Measurements from ENCODE around the gene SSTR4. TPM values are rescaled to one million over a fixed set of nuclear protein-coding genes. Genes with fewer than 3 reads are reported as not detected.

Gene SSTR4
- polyA plus RNA-seq, 4 donors, result 0.16 TPM; not detected in 3

DNA sequence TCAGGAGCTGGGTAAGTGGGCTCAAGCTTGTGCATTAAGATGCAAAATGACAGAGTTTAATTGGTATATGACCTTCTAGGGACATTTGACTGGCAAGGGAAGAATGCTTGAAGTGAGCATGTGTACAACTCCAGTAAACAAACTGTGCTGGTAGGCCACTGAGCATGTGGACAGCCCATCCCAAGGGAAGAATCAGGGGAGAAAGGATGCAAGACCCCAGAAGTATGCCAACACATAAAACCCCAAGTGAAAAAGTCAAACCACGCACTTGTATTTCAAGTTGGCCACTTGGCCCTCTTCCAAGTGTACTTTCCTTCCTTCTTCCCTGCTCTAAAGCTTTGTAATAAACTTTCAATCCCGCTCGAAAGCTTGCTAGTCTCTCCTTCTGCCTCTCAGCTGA, 24.7 kb downstream of the SSTR4 start:
- WGBS, 3 donors, result 12 to 27% (median 27%) methylated on average over 3 of the region's 3 CpGs
- no peaks in the 10 kb centered on the region for H3K9me3 ChIP-seq (ENCODE audit: control insufficient read depth in 2 of 2, insufficient read depth in 1 of 2, low read depth in 1 of 2, low read length in 1 of 2)
- peaks cover 0 to 5% (median 0%) of the 10 kb centered on the region in 3 donors for H3K4me1 ChIP-seq (ENCODE audit: control insufficient read depth in 3 of 3, insufficient read depth in 2 of 3, low read depth in 1 of 3, low read length in 2 of 3)
- no peaks in the 10 kb centered on the region for H3K27me3 ChIP-seq (ENCODE audit: control insufficient read depth in 3 of 3, insufficient read depth in 3 of 3, low read length in 3 of 3)
- no peak for FAIRE-seq
- no peak overlapping the region for H3K27ac ChIP-seq (ENCODE audit: low read depth in 1 of 3, low read length in 2 of 3)
- DNase-seq, result no peak
- no peaks in the 10 kb centered on the region for H3K36me3 ChIP-seq (ENCODE audit: control insufficient read depth in 3 of 3, insufficient read depth in 2 of 3, low read depth in 1 of 3, low read length in 3 of 3)
- no peak overlapping the region for H3K4me3 ChIP-seq (ENCODE audit: low read depth in 1 of 3, low read length in 3 of 3)

DNA sequence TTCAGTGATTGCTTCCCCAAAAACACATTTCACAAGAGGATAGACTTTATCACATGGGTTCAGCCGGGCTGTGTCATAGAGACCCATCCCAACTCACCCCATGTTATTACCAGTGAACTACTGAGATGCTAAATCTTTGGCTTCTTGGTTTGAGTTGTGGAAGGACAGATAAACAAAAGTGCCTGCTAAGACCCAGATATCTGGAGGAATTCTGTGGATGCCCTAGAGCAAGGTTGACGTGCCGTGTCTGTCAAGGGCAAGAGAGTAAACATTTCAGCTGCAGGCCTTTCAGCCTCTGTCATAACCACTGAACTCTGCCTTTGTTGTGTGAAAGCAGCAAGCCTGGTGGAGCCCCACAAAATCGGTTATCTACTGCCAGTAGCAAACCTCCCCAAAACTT, 25.5 kb downstream of the SSTR4 start:
- no peak for DNase-seq
- H3K27me3 ChIP-seq (ENCODE audit: control insufficient read depth in 3 of 3, insufficient read depth in 3 of 3, low read length in 3 of 3), result no peaks in the 10 kb centered on the region
- no peak for FAIRE-seq
- H3K36me3 ChIP-seq (ENCODE audit: control insufficient read depth in 3 of 3, insufficient read depth in 2 of 3, low read depth in 1 of 3, low read length in 3 of 3), result no peaks in the 10 kb centered on the region
- no peaks in the 10 kb centered on the region for H3K9me3 ChIP-seq (ENCODE audit: control insufficient read depth in 2 of 2, insufficient read depth in 1 of 2, low read depth in 1 of 2, low read length in 1 of 2)
- H3K4me3 ChIP-seq (ENCODE audit: low read depth in 1 of 3, low read length in 3 of 3), result no peak overlapping the region
- 76 to 80% (median 78%) methylated on average over 4 of the region's 4 CpGs for WGBS, 3 donors
- no peak overlapping the region for H3K27ac ChIP-seq (ENCODE audit: low read depth in 1 of 3, low read length in 2 of 3)
- H3K4me1 ChIP-seq (ENCODE audit: control insufficient read depth in 3 of 3, insufficient read depth in 2 of 3, low read depth in 1 of 3, low read length in 2 of 3), result peaks cover 0 to 5% (median 0%) of the 10 kb centered on the region in 3 donors

DNA sequence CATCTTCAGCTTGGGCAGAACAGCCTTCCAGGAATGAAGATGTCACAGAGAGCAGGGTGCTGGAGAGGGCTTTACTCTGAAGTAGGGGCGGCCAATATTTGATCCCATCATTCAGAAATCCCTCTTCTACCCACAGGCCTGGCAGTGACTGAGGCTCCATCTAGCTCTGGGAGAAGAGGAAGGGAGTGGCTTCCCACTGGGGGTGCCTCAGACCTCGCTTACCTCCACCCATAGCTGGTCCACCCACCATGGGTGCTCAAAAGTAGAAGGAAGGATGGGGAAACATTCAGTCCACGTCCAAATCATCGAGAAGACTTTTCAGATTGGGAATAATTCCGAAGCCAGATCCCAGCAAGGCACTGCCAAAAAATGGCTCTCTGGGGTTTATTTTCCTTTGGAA, 26.1 kb downstream of the SSTR4 start:
- H3K4me3 ChIP-seq (ENCODE audit: low read depth in 1 of 3, low read length in 3 of 3), result no peak overlapping the region
- no peaks in the 10 kb centered on the region for H3K9me3 ChIP-seq (ENCODE audit: control insufficient read depth in 2 of 2, insufficient read depth in 1 of 2, low read depth in 1 of 2, low read length in 1 of 2)
- peak overlapping the region in 1 of 3 donors; percentile 69 for H3K27ac ChIP-seq (ENCODE audit: low read depth in 1 of 3, low read length in 2 of 3)
- H3K36me3 ChIP-seq (ENCODE audit: control insufficient read depth in 3 of 3, insufficient read depth in 2 of 3, low read depth in 1 of 3, low read length in 3 of 3), result no peaks in the 10 kb centered on the region
- H3K27me3 ChIP-seq (ENCODE audit: control insufficient read depth in 3 of 3, insufficient read depth in 3 of 3, low read length in 3 of 3), result no peaks in the 10 kb centered on the region
- H3K4me1 ChIP-seq (ENCODE audit: control insufficient read depth in 3 of 3, insufficient read depth in 2 of 3, low read depth in 1 of 3, low read length in 2 of 3), result peaks cover 0 to 5% (median 0%) of the 10 kb centered on the region in 3 donors
- 66 to 85% (median 80%) methylated on average over 5 of the region's 5 CpGs for WGBS, 3 donors
- DNase-seq, result no peak
- no peak for FAIRE-seq

DNA sequence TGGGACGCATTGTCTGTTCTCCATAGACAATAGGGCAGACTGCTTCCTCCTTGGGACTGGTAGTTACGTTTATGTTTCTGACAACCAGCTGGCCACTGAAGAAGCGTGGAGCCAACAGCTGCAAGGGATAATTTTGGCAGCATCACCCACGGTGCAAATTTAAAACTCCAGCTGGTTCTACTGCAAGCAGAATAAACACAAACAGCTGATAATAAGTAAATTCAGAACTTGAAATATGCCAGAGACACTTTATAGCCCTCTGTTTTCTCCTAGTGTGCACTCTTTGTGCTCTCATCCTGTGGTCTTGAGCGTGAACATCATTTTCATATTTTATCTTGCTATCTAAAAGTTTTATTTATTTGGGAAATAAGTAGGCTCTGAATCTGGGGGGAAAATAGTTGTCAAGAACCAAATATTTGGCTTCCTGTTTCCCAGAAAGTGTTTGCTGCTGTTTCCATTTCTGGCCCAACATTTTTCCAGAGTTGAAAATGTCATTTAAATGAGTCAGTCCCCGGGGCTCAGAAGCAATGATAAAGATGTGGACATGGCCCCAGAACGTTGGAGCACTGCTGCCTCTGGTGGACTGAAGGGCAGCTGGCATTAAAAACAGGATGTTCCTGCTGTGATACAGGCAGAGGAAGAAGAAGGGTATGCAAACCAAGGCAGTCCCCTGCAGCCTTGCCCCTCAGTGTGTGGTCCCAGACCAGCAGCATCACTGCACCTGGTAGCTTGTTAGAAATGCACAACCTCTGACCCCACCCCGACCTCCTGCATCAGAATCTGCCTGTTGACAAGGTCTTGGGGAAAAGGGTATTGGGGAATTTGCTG, 26.8 kb downstream of the SSTR4 start:
- DNase-seq (peak; percentile 10 to 33), FAIRE-seq (no peak)
- Histone ChIP-seq H3K9me3 (ENCODE audit: control insufficient read depth in 2 of 2, insufficient read depth in 1 of 2, low read depth in 1 of 2, low read length in 1 of 2) (no peaks in the 10 kb centered on the region), H3K36me3 (ENCODE audit: control insufficient read depth in 3 of 3, insufficient read depth in 2 of 3, low read depth in 1 of 3, low read length in 3 of 3) (no peaks in the 10 kb centered on the region), H3K4me3 (ENCODE audit: low read depth in 1 of 3, low read length in 3 of 3) (no peak overlapping the region), H3K27ac (ENCODE audit: low read depth in 1 of 3, low read length in 2 of 3) (peak overlapping the region in 1 of 3 donors; percentile 72), H3K27me3 (ENCODE audit: control insufficient read depth in 3 of 3, insufficient read depth in 3 of 3, low read length in 3 of 3) (no peaks in the 10 kb centered on the region), H3K4me1 (ENCODE audit: control insufficient read depth in 3 of 3, insufficient read depth in 2 of 3, low read depth in 1 of 3, low read length in 2 of 3) (peaks cover 0 to 5% (median 0%) of the 10 kb centered on the region in 3 donors)
- 31 to 43% (median 34%) methylated on average over 8 of the region's 8 CpGs for WGBS, 3 donors

DNA sequence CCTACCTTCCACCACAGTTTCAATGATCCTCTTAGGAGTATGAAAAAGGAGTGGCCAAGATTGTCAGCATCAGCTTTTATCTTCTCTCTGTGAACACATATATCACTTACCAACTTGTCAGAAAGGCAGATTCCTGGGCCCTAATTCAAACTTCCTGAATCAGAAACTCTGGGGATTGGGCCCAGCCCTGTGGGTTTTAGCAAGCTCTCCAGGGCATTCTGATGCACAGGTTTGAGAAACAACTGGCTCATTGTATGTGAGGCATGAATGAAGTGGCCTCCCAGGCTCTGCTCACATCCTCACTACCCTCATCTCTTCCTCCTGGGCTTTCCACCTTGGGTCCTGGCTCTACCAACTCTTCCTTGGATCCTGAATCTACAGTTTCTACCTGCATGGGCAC, 27.5 kb downstream of the SSTR4 start:
- no peaks in the 10 kb centered on the region for H3K27me3 ChIP-seq (ENCODE audit: control insufficient read depth in 3 of 3, insufficient read depth in 3 of 3, low read length in 3 of 3)
- H3K4me1 ChIP-seq (ENCODE audit: control insufficient read depth in 3 of 3, insufficient read depth in 2 of 3, low read depth in 1 of 3, low read length in 2 of 3), result peaks cover 0 to 5% (median 0%) of the 10 kb centered on the region in 3 donors
- H3K4me3 ChIP-seq (ENCODE audit: low read depth in 1 of 3, low read length in 3 of 3), result no peak overlapping the region
- peak overlapping the region in 1 of 3 donors; percentile 72 for H3K27ac ChIP-seq (ENCODE audit: low read depth in 1 of 3, low read length in 2 of 3)
- no peaks in the 10 kb centered on the region for H3K9me3 ChIP-seq (ENCODE audit: control insufficient read depth in 2 of 2, insufficient read depth in 1 of 2, low read depth in 1 of 2, low read length in 1 of 2)
- DNase-seq (no peak), FAIRE-seq (no peak)
- H3K36me3 ChIP-seq (ENCODE audit: control insufficient read depth in 3 of 3, insufficient read depth in 2 of 3, low read depth in 1 of 3, low read length in 3 of 3), result no peaks in the 10 kb centered on the region

DNA sequence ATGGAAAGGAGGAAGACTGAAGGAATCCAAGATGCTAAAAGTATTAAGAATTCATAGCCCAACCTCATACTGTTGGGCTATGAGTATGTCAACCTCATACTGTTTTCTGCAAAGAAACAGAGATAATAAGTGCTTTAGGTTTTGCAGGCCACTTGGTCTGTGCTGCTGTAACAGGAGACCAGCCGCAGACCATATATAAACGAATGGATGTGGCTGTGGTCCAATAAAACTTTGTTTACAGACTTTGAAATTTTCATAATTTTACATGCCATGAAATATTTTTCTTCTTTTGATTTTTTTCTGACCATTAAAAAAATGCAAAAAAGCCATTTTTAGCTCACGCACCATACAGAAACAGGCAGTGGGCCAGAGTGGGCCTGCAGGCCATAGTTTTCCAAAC, 28.1 kb downstream of the SSTR4 start:
- no peak overlapping the region for H3K4me3 ChIP-seq (ENCODE audit: low read depth in 1 of 3, low read length in 3 of 3)
- no peaks in the 10 kb centered on the region for H3K27me3 ChIP-seq (ENCODE audit: control insufficient read depth in 3 of 3, insufficient read depth in 3 of 3, low read length in 3 of 3)
- no peak for FAIRE-seq
- H3K4me1 ChIP-seq (ENCODE audit: control insufficient read depth in 3 of 3, insufficient read depth in 2 of 3, low read depth in 1 of 3, low read length in 2 of 3), result peaks cover 0 to 5% (median 0%) of the 10 kb centered on the region in 3 donors
- 74 to 85% (median 83%) methylated on average over 3 of the region's 3 CpGs for WGBS, 3 donors
- H3K36me3 ChIP-seq (ENCODE audit: control insufficient read depth in 3 of 3, insufficient read depth in 2 of 3, low read depth in 1 of 3, low read length in 3 of 3), result no peaks in the 10 kb centered on the region
- H3K27ac ChIP-seq (ENCODE audit: low read depth in 1 of 3, low read length in 2 of 3), result no peak overlapping the region
- H3K9me3 ChIP-seq (ENCODE audit: control insufficient read depth in 2 of 2, insufficient read depth in 1 of 2, low read depth in 1 of 2, low read length in 1 of 2), result no peaks in the 10 kb centered on the region
- DNase-seq, result no peak

DNA sequence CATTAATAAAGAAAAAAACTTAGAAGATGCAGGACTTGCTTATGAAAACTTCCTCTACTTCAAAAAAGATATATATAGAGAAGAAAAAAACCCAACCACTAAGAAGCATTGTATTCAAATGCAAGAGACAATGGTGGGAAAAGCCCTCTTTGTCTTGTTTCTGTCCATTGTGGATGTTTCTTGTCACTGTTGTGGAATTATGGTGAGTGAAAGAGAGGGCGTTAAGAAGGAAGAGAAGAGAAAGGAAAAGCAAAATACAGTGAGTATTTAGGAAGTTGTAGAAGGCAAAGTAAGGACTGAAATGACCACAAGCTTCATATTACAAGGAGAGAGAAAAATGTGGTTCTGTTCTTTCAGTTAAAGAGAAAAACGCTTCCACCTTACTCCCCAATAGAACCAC, 28.5 kb downstream of the SSTR4 start:
- peaks cover 0 to 5% (median 0%) of the 10 kb centered on the region in 3 donors for H3K4me1 ChIP-seq (ENCODE audit: control insufficient read depth in 3 of 3, insufficient read depth in 2 of 3, low read depth in 1 of 3, low read length in 2 of 3)
- no peak for FAIRE-seq
- H3K27me3 ChIP-seq (ENCODE audit: control insufficient read depth in 3 of 3, insufficient read depth in 3 of 3, low read length in 3 of 3), result no peaks in the 10 kb centered on the region
- H3K27ac ChIP-seq (ENCODE audit: low read depth in 1 of 3, low read length in 2 of 3), result no peak overlapping the region
- WGBS, 3 donors, result 68 to 77% (median 75%) methylated on average over 2 of the region's 2 CpGs
- H3K36me3 ChIP-seq (ENCODE audit: control insufficient read depth in 3 of 3, insufficient read depth in 2 of 3, low read depth in 1 of 3, low read length in 3 of 3), result no peaks in the 10 kb centered on the region
- no peaks in the 10 kb centered on the region for H3K9me3 ChIP-seq (ENCODE audit: control insufficient read depth in 2 of 2, insufficient read depth in 1 of 2, low read depth in 1 of 2, low read length in 1 of 2)
- H3K4me3 ChIP-seq (ENCODE audit: low read depth in 1 of 3, low read length in 3 of 3), result no peak overlapping the region
- DNase-seq, result no peak

DNA sequence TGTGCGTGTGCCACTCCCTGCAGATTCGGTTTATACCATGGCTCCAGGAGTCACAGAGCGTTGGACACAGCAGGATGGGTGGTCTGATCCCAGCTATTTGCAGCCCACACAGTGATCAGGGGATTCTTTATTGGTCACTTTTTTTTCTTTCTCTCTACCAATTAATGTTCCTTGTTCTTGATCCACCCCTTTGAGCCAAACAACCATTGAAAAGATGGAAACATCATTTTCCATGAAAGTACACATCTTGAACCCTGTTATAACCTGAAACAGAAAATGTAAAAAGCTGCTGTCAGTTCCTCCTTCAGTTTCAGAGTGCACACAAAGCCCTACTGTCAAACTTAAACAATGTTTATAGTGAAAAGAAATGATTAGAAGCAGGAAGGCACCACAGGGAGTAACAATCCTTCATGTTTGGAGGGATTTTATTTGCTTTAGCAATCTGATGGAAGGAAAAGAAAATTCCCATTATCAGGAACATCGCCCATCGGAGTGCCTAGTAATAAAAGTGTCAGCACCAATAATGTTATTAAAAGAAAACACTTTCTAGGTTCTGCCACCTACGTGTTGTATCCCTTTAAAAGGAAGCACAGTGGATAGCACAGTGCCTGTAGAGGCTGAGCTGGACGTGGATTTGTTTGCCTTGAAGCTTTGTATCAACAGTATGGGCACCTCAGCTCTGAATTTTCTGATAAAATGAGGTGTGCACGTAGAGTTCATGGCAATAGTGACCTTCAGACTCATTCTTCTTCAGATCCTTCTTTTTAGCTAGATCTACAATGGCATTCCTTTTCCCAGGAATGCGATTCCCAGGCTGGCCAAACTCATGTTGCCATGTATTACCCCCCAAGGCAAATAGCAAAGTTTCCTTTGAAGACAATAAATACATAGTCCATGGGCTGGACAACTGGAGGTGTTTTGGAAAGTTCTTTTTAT, 30.4 kb downstream of the SSTR4 start:
- H3K4me3 ChIP-seq (ENCODE audit: low read depth in 1 of 3, low read length in 3 of 3), result no peak overlapping the region

More for the DNA sequence above, 30.4 kb downstream of the SSTR4 start:
- Histone ChIP-seq H3K27me3 (ENCODE audit: control insufficient read depth in 3 of 3, insufficient read depth in 3 of 3, low read length in 3 of 3) (no peaks in the 10 kb centered on the region), H3K9me3 (ENCODE audit: control insufficient read depth in 2 of 2, insufficient read depth in 1 of 2, low read depth in 1 of 2, low read length in 1 of 2) (no peaks in the 10 kb centered on the region), H3K4me1 (ENCODE audit: control insufficient read depth in 3 of 3, insufficient read depth in 2 of 3, low read depth in 1 of 3, low read length in 2 of 3) (peaks cover 0 to 3% (median 0%) of the 10 kb centered on the region in 3 donors), H3K36me3 (ENCODE audit: control insufficient read depth in 3 of 3, insufficient read depth in 2 of 3, low read depth in 1 of 3, low read length in 3 of 3) (no peaks in the 10 kb centered on the region), H3K27ac (ENCODE audit: low read depth in 1 of 3, low read length in 2 of 3) (no peak overlapping the region)
- DNase-seq (no peak), FAIRE-seq (no peak)
- WGBS, 3 donors, result 27 to 63% (median 44%) methylated on average over 9 of the region's 9 CpGs

Data from small intestine (tissue), 7 donors.